ENCODE data around the gene ENHO.

- TF ChIP-seq EZH2 (IDR thresholded peaks at IDR 0.05; ENCODE audit: low read length), result no peak
- no peak for TF ChIP-seq CTCF (optimal IDR thresholded peaks at IDR 0.05 in 1 of 3, IDR thresholded peaks at IDR 0.05 in 1 of 3, conservative IDR thresholded peaks at IDR 0.05 in 1 of 3; ENCODE audit: extremely low read depth in 1 of 3, insufficient read depth in 2 of 3, low read length in 3 of 3)
These were observed 43.1 kb upstream of the ENHO start for GRCh38 chr9:34565856-34566255.

Data from keratinocyte (primary cell).